Colonic mucosa (tissue), 4 donors: Measurements from ENCODE around the gene TMEM134. TPM values are rescaled to one million over a fixed set of nuclear protein-coding genes. Genes with fewer than 3 reads are reported as not detected.

ENCODE experiments used
- DNase-seq: peaks from one replicate; pipeline ENCODE4 v3.0.0-alpha.2; 2020
- H3K27ac ChIP-seq: fragments of 200-600 bp; one replicate; pipeline ENCODE4 v1.8.0; 2021
- H3K27me3 ChIP-seq: fragments of 200-600 bp; one replicate; pipeline ENCODE4 v1.8.0; 2021
- H3K36me3 ChIP-seq: fragments of 200-600 bp; one replicate; pipeline ENCODE4 v1.8.0; 2021
- H3K4me1 ChIP-seq: fragments of 200-600 bp; one replicate; pipeline ENCODE4 v1.8.0; 2021; ENCODE audit warnings: mild to moderate bottlenecking
- H3K4me3 ChIP-seq: fragments of 200-600 bp; one replicate; pipeline ENCODE4 v1.8.0; 2021
- H3K9ac ChIP-seq, 2 donors: one replicate each; pipeline ENCODE4 v1.7.0; 2013; ENCODE audit warnings: control low read depth in 2 of 2, low read depth in 2 of 2, low read length in 2 of 2
- H3K9me3 ChIP-seq: fragments of 200-600 bp; one replicate; pipeline ENCODE4 v1.8.0; 2021
- CTCF ChIP-seq: fragments of 200-600 bp; IDR thresholded peaks from one replicate; pipeline ENCODE4 v1.8.0; 2022; ENCODE audit warnings: antibody characterized with exemption, mild to moderate bottlenecking
- intact Hi-C: fragments of 100-400 bp; cut with DNase I; formaldehyde crosslinking; loops from one replicate; pipeline ENCODE4 v1.14.1; 2022
- total RNA-seq, 2 donors: library from RNA; stranded (reverse); fragmentation: NEBNext Ultra II Directional in 1 of 2; extraction: Animal tissue kit (Norgen Biotek cat#: 25700) in 1 of 2; gene quantifications; one replicate each; pipeline ENCODE4 v1.2.1, GENCODE V29; 2021
- donor health status: healthy.
- donor health status: DM: no; HTN: no; CAD: no.
- donor health status: DM: no; HTN: no; CAD: no.

TMEM134 gene
- total RNA-seq, 2 donors from 2014 or later: 50.1 to 59.5 TPM

- H3K36me3 ChIP-seq: no peaks in the 10 kb centered on the region
- no peaks in the 10 kb centered on the region for H3K9me3 ChIP-seq
- no peaks in the 10 kb centered on the region for H3K4me1 ChIP-seq
- TF ChIP-seq CTCF: no peak
- no peaks in the 10 kb centered on the region for H3K27me3 ChIP-seq
- peak overlapping the region in 1 of 2 donors; percentile 18 for H3K9ac ChIP-seq
- no peak overlapping the region for H3K27ac ChIP-seq
- intact Hi-C loops: no loop called here
- no peak overlapping the region for H3K4me3 ChIP-seq
- DNase-seq: no peak
These were observed 50.4 kb downstream of the TMEM134 start for GRCh38 chr11:67418476-67419281.

- H3K9me3 ChIP-seq: no peaks in the 10 kb centered on the region
- H3K36me3 ChIP-seq: no peaks in the 10 kb centered on the region
- TF ChIP-seq CTCF: no peak
- H3K4me1 ChIP-seq: no peaks in the 10 kb centered on the region
- H3K27me3 ChIP-seq: no peaks in the 10 kb centered on the region
- no peak overlapping the region for H3K4me3 ChIP-seq
- intact Hi-C loops: no loop called here
- no peak for DNase-seq
- H3K27ac ChIP-seq: no peak overlapping the region
- no peak overlapping the region for H3K9ac ChIP-seq
These were observed 51.6 kb downstream of the TMEM134 start for GRCh38 chr11:67417425-67417824.

- Histone ChIP-seq H3K36me3 (no peaks in the 10 kb centered on the region), H3K27me3 (no peaks in the 10 kb centered on the region), H3K27ac (no peak overlapping the region), H3K9me3 (no peaks in the 10 kb centered on the region), H3K9ac (no peak overlapping the region), H3K4me3 (no peak overlapping the region), H3K4me1 (no peaks in the 10 kb centered on the region)
- no peak for TF ChIP-seq CTCF
- intact Hi-C loops: no loop called here
- no peak for DNase-seq
These were observed 52.4 kb downstream of the TMEM134 start for GRCh38 chr11:67416416-67417335.

- intact Hi-C loops: no loop called here
- Histone ChIP-seq H3K36me3 (no peaks in the 10 kb centered on the region), H3K27ac (no peak within 1 kb of the TSS), H3K27me3 (no peaks in the 10 kb centered on the region), H3K4me1 (no peaks in the 10 kb centered on the region), H3K4me3 (peak within 1 kb of the TSS; percentile 31), H3K9ac (peak within 1 kb of the TSS in 1 of 2 donors; percentile 35), H3K9me3 (no peaks in the 10 kb centered on the region)
- no peak for DNase-seq
- no peak for TF ChIP-seq CTCF
These were observed 53.3 kb downstream of the TMEM134 start, which contains the start of gene CARNS1 for GRCh38 chr11:67415501-67416304. Gene CARNS1, plus strand, starts transcription at chr11:67415678. Its CDS starts 522 bp downstream, at chr11:67416200.
